H9 (cell line): ENCODE results near the gene TTLL12. TPM values are rescaled to one million over a fixed set of nuclear protein-coding genes. Genes with fewer than 3 reads are reported as not detected.
"Not testable (repeated sequence)": the region's sequence is repeated elsewhere in the genome, so short reads cannot be mapped to it uniquely, and the experiment has no call there.

Experiments
- DNase-seq: peaks from one replicate; pipeline ENCODE4 v3.0.0-alpha.2; 2017
- H2AFZ ChIP-seq: one replicate; pipeline ENCODE4 v1.6.1; 2013; ENCODE audit warnings: mild to moderate bottlenecking, low read length, control low read depth, moderate library complexity
- H2AK5ac ChIP-seq: 2 replicates; pipeline ENCODE4 v1.6.1; 2013; ENCODE audit warnings: low read length, control low read depth, mixed read lengths; ENCODE audit not compliant: insufficient read length
- H2BK120ac ChIP-seq: one replicate; pipeline ENCODE4 v1.6.1; 2013; ENCODE audit warnings: low read depth, mild to moderate bottlenecking, low read length, control low read depth, inconsistent platforms; ENCODE audit not compliant: poor library complexity, severe bottlenecking
- H2BK12ac ChIP-seq: 2 replicates; pipeline ENCODE4 v1.6.1; 2013; ENCODE audit warnings: low read length, control low read depth, mixed read lengths, low read depth; ENCODE audit not compliant: insufficient read length
- H2BK15ac ChIP-seq: 2 replicates; pipeline ENCODE4 v1.6.1; 2013; ENCODE audit warnings: low read depth, low read length, control low read depth
- H2BK20ac ChIP-seq: one replicate; pipeline ENCODE4 v1.6.1; 2013; ENCODE audit warnings: low read depth, mild to moderate bottlenecking, low read length, control low read depth, inconsistent platforms; ENCODE audit not compliant: poor library complexity, severe bottlenecking
- H2BK5ac ChIP-seq: 2 replicates; pipeline ENCODE4 v1.6.1; 2013; ENCODE audit warnings: low read length, control low read depth, mixed read lengths; ENCODE audit not compliant: insufficient read length
- H3K14ac ChIP-seq: 2 replicates; pipeline ENCODE4 v1.6.1; 2013; ENCODE audit warnings: low read length, control low read depth; ENCODE audit not compliant: insufficient read depth
- H3K18ac ChIP-seq: 2 replicates; pipeline ENCODE4 v1.6.1; 2013; ENCODE audit warnings: low read depth, mild to moderate bottlenecking, mixed read lengths, low read length, control low read depth; ENCODE audit not compliant: insufficient read length
- H3K23ac ChIP-seq: 2 replicates; pipeline ENCODE4 v1.6.1; 2013; ENCODE audit warnings: low read length, control low read depth, mixed read lengths, low read depth; ENCODE audit not compliant: insufficient read length
- H3K23me2 ChIP-seq: 2 replicates; pipeline ENCODE4 v1.6.1; 2013; ENCODE audit warnings: low read depth, mild to moderate bottlenecking, mixed read lengths, low read length, control low read depth; ENCODE audit not compliant: insufficient read length, poor library complexity, severe bottlenecking
- H3K27ac ChIP-seq: 2 replicates; pipeline ENCODE4 v1.5.1; 2013; ENCODE audit warnings: low read length, control low read depth, mixed read lengths, low read depth; ENCODE audit not compliant: insufficient read length
- H3K27me3 ChIP-seq: 2 replicates; pipeline ENCODE4 v1.6.1; 2013; ENCODE audit warnings: low read length, control low read depth, inconsistent platforms; ENCODE audit not compliant: insufficient read depth
- H3K4ac ChIP-seq: 2 replicates; pipeline ENCODE4 v1.6.1; 2013; ENCODE audit warnings: low read depth, mild to moderate bottlenecking, control low read depth, inconsistent platforms, low read length, moderate library complexity
- H3K4me1 ChIP-seq: 2 replicates; pipeline ENCODE4 v1.6.1; 2013; ENCODE audit warnings: low read length, control low read depth, inconsistent platforms; ENCODE audit not compliant: insufficient read depth
- H3K4me2 ChIP-seq: 2 replicates; pipeline ENCODE4 v1.6.1; 2013; ENCODE audit warnings: low read length, control low read depth, mixed read lengths; ENCODE audit not compliant: insufficient read length, insufficient read depth
- H3K56ac ChIP-seq: 2 replicates; pipeline ENCODE4 v1.6.1; 2013; ENCODE audit warnings: low read depth, mild to moderate bottlenecking, mixed read lengths, low read length, control low read depth; ENCODE audit not compliant: insufficient read length
- H3K79me1 ChIP-seq: 2 replicates; pipeline ENCODE4 v1.6.1; 2013; ENCODE audit warnings: low read depth, mild to moderate bottlenecking, moderate library complexity, low read length, control low read depth, inconsistent platforms; ENCODE audit not compliant: insufficient read depth, poor library complexity, severe bottlenecking
- H3K79me2 ChIP-seq: 2 replicates; pipeline ENCODE4 v1.6.1; 2013; ENCODE audit warnings: low read length, control low read depth, inconsistent platforms; ENCODE audit not compliant: insufficient read depth
- H3K9ac ChIP-seq: 2 replicates; pipeline ENCODE4 v1.6.1; 2013; ENCODE audit warnings: low read length, control low read depth, mixed read lengths; ENCODE audit not compliant: insufficient read length; ENCODE audit errors: extremely low read depth
- H3K9me3 ChIP-seq: one replicate; pipeline ENCODE4 v1.6.1; 2013; ENCODE audit warnings: low read depth, low read length, inconsistent platforms; ENCODE audit not compliant: control insufficient read depth
- H3T11ph ChIP-seq: one replicate; pipeline ENCODE4 v1.6.1; 2013; ENCODE audit warnings: mild to moderate bottlenecking, low read length, control low read depth, inconsistent platforms
- H4K20me1 ChIP-seq: one replicate; pipeline ENCODE4 v1.6.1; 2013; ENCODE audit not compliant: control insufficient read depth, insufficient read length, insufficient read depth
- H4K5ac ChIP-seq: 2 replicates; pipeline ENCODE4 v1.6.1; 2013; ENCODE audit warnings: low read depth, mild to moderate bottlenecking, mixed read lengths, low read length, control low read depth; ENCODE audit not compliant: insufficient read length
- H4K8ac ChIP-seq: replicated peaks from 2 replicates; pipeline ENCODE4 v1.6.1; 2013; ENCODE audit warnings: low read length, control low read depth, mixed read lengths, low read depth; ENCODE audit not compliant: insufficient read length
- H4K91ac ChIP-seq: 2 replicates; pipeline ENCODE4 v1.6.1; 2013; ENCODE audit warnings: low read depth, mild to moderate bottlenecking, moderate library complexity, mixed read lengths, low read length, control low read depth; ENCODE audit not compliant: insufficient read length
- H3K27ac Mint-ChIP-seq, 3 experiments: 2 replicates in 2 of 3; 3 replicates in 1 of 3; pipeline ENCODE4 v1.8.0; 2020 to 2021; ENCODE audit warnings: mixed read lengths in 3 of 3, mild to moderate bottlenecking in 1 of 3, moderate library complexity in 1 of 3
- H3K27me3 Mint-ChIP-seq: 2 replicates; pipeline ENCODE4 v1.8.0; 2021; ENCODE audit warnings: low read depth, mild to moderate bottlenecking, moderate library complexity, mixed read lengths
- H3K36me3 Mint-ChIP-seq, 3 experiments: 2 replicates in 2 of 3; 3 replicates in 1 of 3; pipeline ENCODE4 v1.8.0; 2020 to 2021; ENCODE audit warnings: low read depth in 3 of 3, mixed read lengths in 3 of 3; ENCODE audit not compliant: insufficient read depth in 1 of 3
- H3K4me1 Mint-ChIP-seq, 2 experiments: 2 replicates each; pipeline ENCODE4 v1.8.0; 2020; ENCODE audit warnings: mixed read lengths in 2 of 2
- H3K4me3 Mint-ChIP-seq, 2 experiments: 2 replicates in 1 of 2; 3 replicates in 1 of 2; pipeline ENCODE4 v1.8.0; 2020 to 2021; ENCODE audit warnings: mild to moderate bottlenecking in 2 of 2, mixed read lengths in 2 of 2, moderate library complexity in 1 of 2
- H3K9me3 Mint-ChIP-seq, 2 experiments: 2 replicates in 1 of 2; 3 replicates in 1 of 2; pipeline ENCODE4 v1.8.0; 2020; ENCODE audit warnings: mild to moderate bottlenecking in 2 of 2, mixed read lengths in 2 of 2, moderate library complexity in 1 of 2
- WGBS: extraction: QIAGEN DNeasy Blood & Tissue Kit; methylation state at CpG from one replicate; pipeline ENCODE4 v1.1.7; 2013; ENCODE audit warnings: missing lambda C conversion rate, low lambda C conversion rate, mixed read lengths; ENCODE audit not compliant: insufficient read length; ENCODE audit errors: extremely low coverage; 5-methylcytosine and 5-hydroxymethylcytosine counted together
- total RNA-seq: library from RNA; stranded (reverse); gene quantifications from 2 replicates; pipeline ENCODE4 v1.2.1, GENCODE V29; 2021
- TF ChIP-seq, protein P1 (sequence below): fragments of 200-600 bp; sonication (generic); conservative IDR thresholded peaks from 3 replicates; pipeline ENCODE4 v1.8.0; 2021; ENCODE audit warnings: antibody characterized with exemption, mild to moderate bottlenecking

TTLL12 gene
- total RNA-seq, 1 experiment from 2014 or later = 89.6 TPM

DNA sequence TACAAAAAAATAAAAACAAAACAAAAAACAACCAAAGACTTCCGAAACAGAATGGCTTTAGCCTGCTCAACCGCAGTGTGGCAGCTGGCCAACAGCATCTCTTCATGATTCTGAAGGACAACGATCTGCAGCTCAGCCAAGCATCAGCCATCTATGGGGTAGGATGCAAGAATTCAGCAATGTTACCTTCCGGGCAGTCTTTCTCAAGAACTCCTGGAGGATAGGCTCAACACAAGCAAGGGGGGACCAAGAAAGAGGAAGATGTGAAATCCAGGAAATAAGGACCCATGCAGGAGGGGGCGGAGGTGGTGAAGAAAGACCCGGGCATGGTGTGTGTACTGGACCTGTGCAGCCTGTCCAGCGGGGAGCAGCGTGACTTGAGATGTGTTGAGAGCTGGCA, 39.1 kb downstream of the TTLL12 start:
- Histone ChIP-seq H2BK20ac (no peak overlapping the region), H3K4me2 (no peak overlapping the region), H2AFZ (no peak overlapping the region), H4K20me1 (no peaks in the 10 kb centered on the region), H3K23me2 (peaks cover under 1% of the 10 kb centered on the region), H2BK15ac (no peak overlapping the region), H4K91ac (no peak overlapping the region), H3K4ac (no peak overlapping the region), H3K14ac (no peak overlapping the region), H3K56ac (no peak overlapping the region), H3K9ac (no peak overlapping the region), H3K79me1 (no peaks in the 10 kb centered on the region), H3K9me3 (no peaks in the 10 kb centered on the region), H2BK12ac (no peak overlapping the region), H2BK5ac (no peak overlapping the region), H2AK5ac (no peak overlapping the region), H3K79me2 (no peaks in the 10 kb centered on the region), H2BK120ac (no peak overlapping the region), H3K23ac (no peak overlapping the region), H3K4me1 (no peaks in the 10 kb centered on the region; the same call in 1 of the 2 replicates), H3K27me3 (no peaks in the 10 kb centered on the region; the same call in 1 of the 2 replicates), H4K8ac (no peak overlapping the region), H4K5ac (no peak overlapping the region), H3K27ac (no peak overlapping the region), H3T11ph (no peak overlapping the region), H3K18ac (no peak overlapping the region)
- no peak overlapping the region for H3K4me3 Mint-ChIP-seq
- no peaks in the 10 kb centered on the region for H3K9me3 Mint-ChIP-seq
- TF ChIP-seq, protein P1, sequence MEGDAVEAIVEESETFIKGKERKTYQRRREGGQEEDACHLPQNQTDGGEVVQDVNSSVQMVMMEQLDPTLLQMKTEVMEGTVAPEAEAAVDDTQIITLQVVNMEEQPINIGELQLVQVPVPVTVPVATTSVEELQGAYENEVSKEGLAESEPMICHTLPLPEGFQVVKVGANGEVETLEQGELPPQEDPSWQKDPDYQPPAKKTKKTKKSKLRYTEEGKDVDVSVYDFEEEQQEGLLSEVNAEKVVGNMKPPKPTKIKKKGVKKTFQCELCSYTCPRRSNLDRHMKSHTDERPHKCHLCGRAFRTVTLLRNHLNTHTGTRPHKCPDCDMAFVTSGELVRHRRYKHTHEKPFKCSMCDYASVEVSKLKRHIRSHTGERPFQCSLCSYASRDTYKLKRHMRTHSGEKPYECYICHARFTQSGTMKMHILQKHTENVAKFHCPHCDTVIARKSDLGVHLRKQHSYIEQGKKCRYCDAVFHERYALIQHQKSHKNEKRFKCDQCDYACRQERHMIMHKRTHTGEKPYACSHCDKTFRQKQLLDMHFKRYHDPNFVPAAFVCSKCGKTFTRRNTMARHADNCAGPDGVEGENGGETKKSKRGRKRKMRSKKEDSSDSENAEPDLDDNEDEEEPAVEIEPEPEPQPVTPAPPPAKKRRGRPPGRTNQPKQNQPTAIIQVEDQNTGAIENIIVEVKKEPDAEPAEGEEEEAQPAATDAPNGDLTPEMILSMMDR = no peak
- no peaks in the 10 kb centered on the region for H3K36me3 Mint-ChIP-seq
- no peak for DNase-seq
- no CpG with 5 or more reads among the region's 8 CpGs for WGBS
- peaks cover 22% of the 10 kb centered on the region for H3K27me3 Mint-ChIP-seq
- peaks cover 3 to 19% of the 10 kb centered on the region in 2 experiments for H3K4me1 Mint-ChIP-seq
- no peak overlapping the region for H3K27ac Mint-ChIP-seq

DNA sequence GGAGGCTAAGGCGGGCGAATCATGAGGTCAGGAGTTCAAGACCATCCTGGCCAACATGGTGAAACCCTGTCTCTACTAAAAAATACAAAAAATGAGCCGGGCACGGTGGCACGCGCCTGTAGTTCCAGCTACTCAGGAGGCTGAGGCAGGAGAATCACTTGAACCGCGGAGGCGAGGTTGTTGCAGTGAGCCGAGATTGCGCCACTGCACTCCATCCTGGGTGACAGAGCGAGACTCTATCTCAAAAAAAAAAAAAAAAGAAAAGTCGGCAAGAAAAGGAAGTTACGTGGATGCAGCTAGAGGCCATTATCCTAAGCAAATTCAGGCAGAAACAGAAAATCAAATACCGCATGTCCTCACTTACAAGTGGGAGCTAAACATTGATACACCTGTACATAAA, 40.6 kb downstream of the TTLL12 start:
- not testable (repeated sequence) for H3K56ac ChIP-seq, H3K27me3 ChIP-seq, H3K23me2 ChIP-seq, H2AFZ ChIP-seq, H4K5ac ChIP-seq, H4K91ac ChIP-seq, H2BK15ac ChIP-seq, H3T11ph ChIP-seq, H3K4me1 ChIP-seq, H3K4me2 ChIP-seq, H4K8ac ChIP-seq, H3K14ac ChIP-seq, H3K79me1 ChIP-seq, H2BK120ac ChIP-seq, H2BK20ac ChIP-seq, H3K9me3 Mint-ChIP-seq, H3K27ac Mint-ChIP-seq, H3K18ac ChIP-seq, H3K4me3 Mint-ChIP-seq, H3K79me2 ChIP-seq, H2AK5ac ChIP-seq, H3K36me3 Mint-ChIP-seq, H3K27ac ChIP-seq, H3K9ac ChIP-seq, DNase-seq, H4K20me1 ChIP-seq, H3K9me3 ChIP-seq, H3K23ac ChIP-seq, H3K4ac ChIP-seq, H2BK12ac ChIP-seq, H2BK5ac ChIP-seq
- WGBS = no CpG with 5 or more reads among the region's 15 CpGs
- H3K27me3 Mint-ChIP-seq = peaks cover 17% of the 10 kb centered on the region
- peaks cover 3 to 14% of the 10 kb centered on the region in 2 experiments for H3K4me1 Mint-ChIP-seq
